Stimulated activated CD4-positive, alpha-beta T cell treated with anti-CD3 and anti-CD28 coated beads, Interleukin-12 subunit alpha, Interleukin-12 subunit beta, amount 100 ng/mL, for 48 hours (primary cell): ENCODE results near the gene PCGF2.
A peak's percentile ranks its signal among the peaks of the same experiment; 100 is the strongest.

Source experiments
- DNase-seq, 3 donors: peaks; one replicate each; pipeline ENCODE4 v3.0.0-alpha.2; 2020; ENCODE audit warnings: low read depth in 2 of 3, low spot score in 1 of 3

Gene PCGF2

GRCh38 chr17:38751808-38752307 is 3.7 kb upstream of the PCGF2 start:
- DNase-seq: peak; percentile 77 to 91 (median 82)

DNA sequence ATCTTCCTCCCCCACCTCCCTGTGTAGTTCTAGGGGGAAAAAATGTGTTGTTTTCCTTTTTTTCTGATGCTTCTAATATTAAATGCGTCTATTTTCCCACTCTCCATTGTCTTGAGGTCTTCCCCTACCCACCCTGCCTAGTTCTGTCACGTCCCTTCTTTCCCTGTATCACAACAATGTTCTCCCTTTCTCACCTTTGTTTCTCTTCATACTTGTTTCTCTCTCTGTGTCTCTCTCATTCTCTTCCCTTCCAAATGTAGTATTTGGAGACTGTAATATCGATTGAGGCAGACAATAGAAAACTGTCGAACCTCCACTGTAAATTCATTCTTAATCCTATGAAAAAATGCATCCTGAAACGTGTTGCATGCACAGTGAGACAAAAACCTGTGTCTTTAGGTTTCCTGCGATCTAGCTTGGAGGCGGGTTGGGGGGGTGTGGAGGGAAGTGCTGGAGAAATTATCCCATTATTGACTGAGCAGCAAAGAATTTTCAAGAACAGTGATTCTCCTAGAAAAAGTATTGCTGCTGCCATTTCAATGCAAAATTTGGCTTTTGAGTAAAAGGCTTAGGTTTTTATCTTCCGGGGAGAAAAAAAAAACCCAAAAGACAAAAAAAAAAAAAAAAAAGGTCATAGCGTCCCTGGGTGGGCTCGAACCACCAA is 3.1 kb upstream of the PCGF2 start:
- DNase-seq: no peak

GRCh38 chr17:38750312-38751121 is 2.4 kb upstream of the PCGF2 start:
- DNase-seq: no peak

DNA sequence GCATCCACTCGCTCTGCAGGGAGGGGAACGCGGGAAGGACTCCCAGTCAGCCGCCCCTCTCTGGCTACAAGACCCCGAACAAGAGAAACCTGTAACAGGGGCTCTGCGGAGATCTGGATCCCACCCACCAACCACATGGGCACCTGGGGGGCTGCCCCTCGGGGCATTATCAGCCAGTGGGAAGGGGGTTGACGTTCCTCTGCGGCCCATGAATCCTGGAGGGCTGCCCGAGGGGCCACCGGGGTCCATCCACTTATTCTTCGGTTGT is 1.8 kb upstream of the PCGF2 start:
- DNase-seq: no peak

- no peak for DNase-seq
Measured at GRCh38 chr17:38749223-38750043, 1.3 kb upstream of the PCGF2 start.

DNA sequence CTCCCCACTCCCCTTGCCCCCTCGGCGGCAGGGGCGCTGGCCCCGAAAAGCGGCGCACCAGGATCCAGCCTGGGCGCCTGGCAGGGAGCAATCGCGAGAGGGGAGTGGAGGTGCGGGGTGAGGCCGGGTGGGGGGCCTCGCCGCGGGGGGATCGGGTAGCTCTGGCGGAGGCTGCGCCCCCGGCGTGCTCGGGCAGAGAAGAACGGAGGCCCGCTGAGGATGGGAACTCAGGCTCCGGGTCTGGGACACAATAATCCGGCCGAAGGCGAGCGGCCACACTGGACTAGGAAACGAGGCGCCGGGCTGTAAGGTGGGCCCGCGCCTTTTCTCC is 721 bp upstream of the PCGF2 start:
- DNase-seq: no peak

- DNase-seq: no peak
Measured at GRCh38 chr17:38747463-38748148, 530 bp downstream of the PCGF2 start.

GRCh38 chr17:38746849-38747462 is 1.2 kb downstream of the PCGF2 start:
- DNase-seq: no peak

DNA sequence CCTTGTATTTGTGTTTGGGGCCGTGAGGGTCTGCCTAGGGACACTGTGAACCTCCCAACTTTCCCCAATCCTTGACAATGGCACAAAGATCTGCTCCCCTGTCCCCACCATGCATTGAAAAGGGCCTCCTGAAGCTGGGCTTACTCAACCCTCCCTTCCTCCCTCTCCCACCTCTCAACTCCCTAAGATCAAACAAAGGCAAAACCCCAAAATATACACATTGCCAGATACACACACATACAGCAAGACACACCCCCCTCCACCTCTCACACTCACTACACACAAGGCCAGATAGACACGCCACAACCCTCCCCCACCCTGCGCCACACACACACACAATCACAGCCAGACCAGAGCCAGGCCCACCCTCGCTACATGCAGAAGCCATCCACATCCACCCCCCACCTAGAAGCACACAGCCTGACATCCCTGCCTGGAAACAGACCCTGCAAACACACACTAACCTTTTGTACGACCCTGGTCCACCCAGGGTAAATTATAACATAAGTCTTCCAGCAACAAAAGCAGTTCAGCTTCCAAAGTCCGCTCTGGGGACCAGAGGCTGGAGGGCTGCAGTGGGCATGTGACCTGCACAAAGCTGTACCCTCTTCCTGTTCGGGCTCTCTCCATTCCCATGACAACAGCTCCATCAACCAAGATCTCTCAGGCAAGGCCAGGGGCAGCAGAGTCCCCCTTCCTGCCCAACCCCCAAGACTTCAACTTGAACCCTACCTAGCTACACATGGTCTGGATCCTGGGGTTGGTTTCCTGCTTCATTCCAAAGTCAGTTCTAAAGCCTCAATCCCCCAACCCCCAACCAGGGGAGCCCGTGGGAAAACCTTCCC is 1.9 kb downstream of the PCGF2 start:
- no peak for DNase-seq

DNA sequence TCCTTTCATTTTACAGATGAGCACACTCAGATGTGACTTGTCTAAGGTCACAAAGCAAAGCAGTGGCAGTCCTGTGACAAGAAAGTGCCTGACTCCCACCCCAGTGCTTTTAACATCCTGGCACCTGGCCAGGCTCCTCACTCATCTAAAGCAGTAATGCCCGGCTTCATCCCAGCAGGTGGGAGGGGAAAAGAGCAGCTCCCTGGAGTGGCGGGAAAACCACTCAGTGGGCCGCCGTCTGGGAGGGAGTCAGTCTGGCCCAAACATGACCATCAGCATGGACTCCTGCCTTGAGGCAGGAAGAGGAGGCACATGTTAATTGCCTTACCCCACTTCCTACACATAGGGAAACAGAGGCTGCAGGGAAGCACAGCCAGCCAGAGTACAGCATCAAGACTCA is 2.6 kb downstream of the PCGF2 start:
- DNase-seq: no peak

DNA sequence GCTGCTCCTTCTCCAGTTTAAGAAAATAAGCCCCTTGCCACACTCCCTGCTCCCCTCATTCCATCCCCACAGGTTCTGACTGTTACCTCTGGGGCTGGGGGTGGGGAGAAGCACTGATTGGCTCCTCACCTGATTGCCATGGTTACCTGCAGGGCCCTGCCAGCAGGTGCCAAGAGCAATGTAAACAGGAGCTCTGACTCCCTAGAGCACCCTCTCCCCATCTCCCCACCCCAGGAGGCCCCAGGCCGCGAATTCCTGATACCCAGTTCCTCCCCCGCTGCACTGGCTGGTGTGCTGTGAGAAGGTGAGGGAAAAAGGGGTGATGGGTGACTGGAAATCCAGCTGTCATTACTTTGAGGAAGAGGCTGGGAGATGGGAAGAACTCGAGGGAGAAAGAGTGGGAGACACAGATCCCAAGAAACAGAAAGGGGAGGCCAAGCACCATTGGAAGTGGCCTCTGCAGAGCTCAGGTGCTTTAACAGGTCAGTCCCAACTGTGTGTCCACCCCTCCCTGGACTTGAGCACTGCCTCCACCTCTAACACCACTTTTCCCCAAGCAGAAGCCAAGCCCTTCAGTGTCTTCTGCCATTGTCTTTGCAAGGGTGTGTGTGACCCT is 4.5 kb downstream of the PCGF2 start:
- DNase-seq: no peak

GRCh38 chr17:38742411-38743308 is 5.5 kb downstream of the PCGF2 start:
- DNase-seq: no peak

DNA sequence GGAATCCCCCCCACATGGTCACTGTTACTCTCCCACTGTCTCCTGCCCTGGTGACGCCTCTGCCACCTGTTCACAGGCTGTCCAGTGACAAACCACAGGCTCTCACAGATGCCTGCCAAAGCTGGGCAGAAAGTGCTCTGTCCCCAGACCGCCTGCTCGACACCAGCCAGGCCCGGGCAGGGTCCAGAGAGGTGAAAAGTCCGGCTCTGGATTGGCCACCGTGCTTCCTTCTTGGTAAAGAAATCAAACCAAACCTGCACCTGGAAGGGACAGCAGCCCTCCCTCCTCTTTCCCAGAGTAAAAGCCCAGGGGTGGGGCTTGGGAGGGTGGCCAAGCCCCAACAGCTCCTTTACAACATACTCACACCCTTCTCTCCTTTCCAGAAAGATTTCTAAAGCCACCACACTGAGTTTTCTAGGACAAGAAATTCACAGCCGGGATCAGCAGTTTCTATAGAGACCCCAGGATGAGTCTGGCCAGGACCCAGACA is 6.2 kb downstream of the PCGF2 start:
- DNase-seq: no peak

- no peak for DNase-seq
Measured at GRCh38 chr17:38741461-38741860, 6.7 kb downstream of the PCGF2 start.

- no peak for DNase-seq
Measured at GRCh38 chr17:38740806-38741205, 7.3 kb downstream of the PCGF2 start.

DNA sequence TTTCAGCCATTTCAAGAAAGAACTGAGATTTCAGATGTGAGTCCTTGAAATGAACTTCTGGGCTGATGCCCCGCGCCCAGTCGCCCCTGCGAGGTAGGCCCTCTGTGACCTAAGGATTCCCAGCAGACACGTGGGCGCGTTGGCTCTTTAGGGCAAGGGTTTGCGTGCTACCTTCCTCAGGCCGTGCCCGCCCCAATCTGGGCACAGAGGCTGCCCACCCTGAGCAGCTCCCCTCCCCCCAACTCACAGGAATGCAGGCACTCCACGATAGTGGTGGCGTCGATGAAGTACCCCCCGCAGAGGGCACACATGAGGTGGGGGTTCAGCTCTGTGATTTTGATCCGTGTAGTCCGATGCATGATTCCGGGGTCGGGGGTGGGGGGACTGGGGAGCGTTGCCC is 8.1 kb downstream of the PCGF2 start:
- DNase-seq: no peak

DNA sequence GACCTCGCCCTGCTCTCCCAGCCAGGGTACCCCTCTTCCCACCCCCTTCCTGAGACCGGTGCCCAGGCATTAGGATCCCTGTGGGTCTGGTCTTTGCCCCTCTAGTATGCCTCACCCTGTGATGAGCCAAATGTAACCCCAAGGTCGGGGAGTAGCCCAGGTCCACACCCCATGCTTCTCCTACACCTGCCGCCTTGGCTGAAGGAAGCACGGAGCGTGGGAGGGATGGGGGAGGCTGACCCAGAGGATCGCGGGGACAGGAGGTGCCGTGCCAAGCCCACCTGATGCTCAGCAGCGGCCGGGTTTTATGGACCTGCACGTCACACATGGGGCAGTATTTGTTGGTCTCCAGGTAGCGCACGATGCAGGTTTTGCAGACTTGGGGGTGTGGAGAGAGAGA is 8.8 kb downstream of the PCGF2 start:
- DNase-seq: no peak

DNA sequence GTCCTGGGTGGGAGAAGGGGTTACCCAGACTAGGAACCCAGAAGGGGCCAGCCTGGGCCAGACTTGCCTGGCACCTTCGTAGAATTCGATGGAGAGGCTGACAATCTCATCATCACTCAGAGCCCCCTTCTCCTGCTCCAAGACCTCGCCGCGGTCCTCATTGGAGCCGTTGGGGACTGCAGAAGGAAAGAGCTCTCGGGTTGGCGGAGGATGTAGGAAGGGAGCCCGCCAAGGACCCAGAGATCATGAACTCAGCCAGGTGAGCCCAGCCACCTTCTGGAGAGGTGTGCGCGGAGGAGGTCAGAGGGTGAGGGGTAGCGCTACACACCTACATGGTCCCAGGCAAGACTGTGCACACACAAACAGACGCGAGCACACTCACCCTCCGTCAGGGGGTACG is 9.4 kb downstream of the PCGF2 start:
- DNase-seq: no peak
